ENCODE measurements around the gene DGAT2.

The DGAT2 gene

DNA sequence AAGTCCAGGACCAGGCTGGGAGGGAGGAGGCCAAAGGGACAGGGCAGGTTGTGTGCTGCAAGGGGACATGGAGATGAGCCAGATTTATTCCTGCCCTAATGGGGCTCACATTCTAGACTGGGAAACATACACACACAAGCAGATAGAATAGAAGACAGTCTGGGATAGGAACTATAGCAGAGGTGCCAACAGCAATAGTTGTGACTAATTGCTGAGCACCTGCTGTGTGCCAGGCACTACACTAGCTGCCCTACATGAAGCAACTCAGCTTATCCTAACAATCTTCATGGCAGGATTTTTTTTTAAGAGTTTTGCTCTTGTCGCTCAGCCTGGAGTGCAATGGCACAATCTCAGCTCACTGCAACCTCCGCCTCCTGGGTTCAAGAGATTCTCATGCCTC is 39.6 kb upstream of the DGAT2 start:
- Histone ChIP-seq H3K27ac (replicated peaks) (no peak overlapping the region), H3K4me3 (replicated peaks; ENCODE audit: insufficient read depth, low read length) (no peak overlapping the region), H3K27me3 (ENCODE audit: insufficient read depth, poor library complexity, severe bottlenecking) (no peaks in the 10 kb centered on the region)
- DNase-seq (ENCODE audit: low read depth in 1 of 2, low spot score in 1 of 2): no peak
- TF ChIP-seq GABPA (IDR thresholded peaks at IDR 0.05; ENCODE audit: low read depth) (no peak), POLR2AphosphoS5 (IDR thresholded peaks at IDR 0.05; ENCODE audit: low read depth) (no peak), SPI1 (IDR thresholded peaks at IDR 0.05; ENCODE audit: borderline replicate concordance, low read depth) (no peak)
- TF ChIP-seq, protein P1, sequence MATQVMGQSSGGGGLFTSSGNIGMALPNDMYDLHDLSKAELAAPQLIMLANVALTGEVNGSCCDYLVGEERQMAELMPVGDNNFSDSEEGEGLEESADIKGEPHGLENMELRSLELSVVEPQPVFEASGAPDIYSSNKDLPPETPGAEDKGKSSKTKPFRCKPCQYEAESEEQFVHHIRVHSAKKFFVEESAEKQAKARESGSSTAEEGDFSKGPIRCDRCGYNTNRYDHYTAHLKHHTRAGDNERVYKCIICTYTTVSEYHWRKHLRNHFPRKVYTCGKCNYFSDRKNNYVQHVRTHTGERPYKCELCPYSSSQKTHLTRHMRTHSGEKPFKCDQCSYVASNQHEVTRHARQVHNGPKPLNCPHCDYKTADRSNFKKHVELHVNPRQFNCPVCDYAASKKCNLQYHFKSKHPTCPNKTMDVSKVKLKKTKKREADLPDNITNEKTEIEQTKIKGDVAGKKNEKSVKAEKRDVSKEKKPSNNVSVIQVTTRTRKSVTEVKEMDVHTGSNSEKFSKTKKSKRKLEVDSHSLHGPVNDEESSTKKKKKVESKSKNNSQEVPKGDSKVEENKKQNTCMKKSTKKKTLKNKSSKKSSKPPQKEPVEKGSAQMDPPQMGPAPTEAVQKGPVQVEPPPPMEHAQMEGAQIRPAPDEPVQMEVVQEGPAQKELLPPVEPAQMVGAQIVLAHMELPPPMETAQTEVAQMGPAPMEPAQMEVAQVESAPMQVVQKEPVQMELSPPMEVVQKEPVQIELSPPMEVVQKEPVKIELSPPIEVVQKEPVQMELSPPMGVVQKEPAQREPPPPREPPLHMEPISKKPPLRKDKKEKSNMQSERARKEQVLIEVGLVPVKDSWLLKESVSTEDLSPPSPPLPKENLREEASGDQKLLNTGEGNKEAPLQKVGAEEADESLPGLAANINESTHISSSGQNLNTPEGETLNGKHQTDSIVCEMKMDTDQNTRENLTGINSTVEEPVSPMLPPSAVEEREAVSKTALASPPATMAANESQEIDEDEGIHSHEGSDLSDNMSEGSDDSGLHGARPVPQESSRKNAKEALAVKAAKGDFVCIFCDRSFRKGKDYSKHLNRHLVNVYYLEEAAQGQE (IDR thresholded peaks at IDR 0.05; ENCODE audit: insufficient replicate concordance, low read depth): no peak
- TF ChIP-seq, protein P2, sequence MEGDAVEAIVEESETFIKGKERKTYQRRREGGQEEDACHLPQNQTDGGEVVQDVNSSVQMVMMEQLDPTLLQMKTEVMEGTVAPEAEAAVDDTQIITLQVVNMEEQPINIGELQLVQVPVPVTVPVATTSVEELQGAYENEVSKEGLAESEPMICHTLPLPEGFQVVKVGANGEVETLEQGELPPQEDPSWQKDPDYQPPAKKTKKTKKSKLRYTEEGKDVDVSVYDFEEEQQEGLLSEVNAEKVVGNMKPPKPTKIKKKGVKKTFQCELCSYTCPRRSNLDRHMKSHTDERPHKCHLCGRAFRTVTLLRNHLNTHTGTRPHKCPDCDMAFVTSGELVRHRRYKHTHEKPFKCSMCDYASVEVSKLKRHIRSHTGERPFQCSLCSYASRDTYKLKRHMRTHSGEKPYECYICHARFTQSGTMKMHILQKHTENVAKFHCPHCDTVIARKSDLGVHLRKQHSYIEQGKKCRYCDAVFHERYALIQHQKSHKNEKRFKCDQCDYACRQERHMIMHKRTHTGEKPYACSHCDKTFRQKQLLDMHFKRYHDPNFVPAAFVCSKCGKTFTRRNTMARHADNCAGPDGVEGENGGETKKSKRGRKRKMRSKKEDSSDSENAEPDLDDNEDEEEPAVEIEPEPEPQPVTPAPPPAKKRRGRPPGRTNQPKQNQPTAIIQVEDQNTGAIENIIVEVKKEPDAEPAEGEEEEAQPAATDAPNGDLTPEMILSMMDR (IDR thresholded peaks at IDR 0.05; ENCODE audit: insufficient read depth, low read length): no peak

DNA sequence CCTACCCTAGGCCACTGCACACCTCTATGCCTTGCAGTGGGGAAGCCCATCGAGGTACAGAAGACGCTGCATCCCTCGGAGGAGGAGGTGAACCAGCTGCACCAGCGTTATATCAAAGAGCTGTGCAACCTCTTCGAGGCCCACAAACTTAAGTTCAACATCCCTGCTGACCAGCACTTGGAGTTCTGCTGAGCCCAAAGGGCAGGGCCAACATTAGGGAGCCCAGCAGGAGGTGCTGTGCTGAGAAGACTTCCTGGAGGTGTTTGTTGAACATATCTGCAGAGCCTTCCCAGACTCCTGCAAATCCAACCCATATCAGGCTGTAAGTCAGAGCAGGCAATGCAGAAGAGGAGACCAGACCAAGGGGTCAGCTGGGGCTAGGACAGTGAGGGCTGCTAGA is 37.5 kb upstream of the DGAT2 start:
- Histone ChIP-seq H3K4me3 (replicated peaks; ENCODE audit: insufficient read depth, low read length) (no peak overlapping the region), H3K27me3 (ENCODE audit: insufficient read depth, poor library complexity, severe bottlenecking) (no peaks in the 10 kb centered on the region), H3K27ac (replicated peaks) (no peak overlapping the region)
- DNase-seq (ENCODE audit: low read depth in 1 of 2, low spot score in 1 of 2): no peak
- TF ChIP-seq POLR2AphosphoS5 (IDR thresholded peaks at IDR 0.05; ENCODE audit: low read depth) (no peak), GABPA (IDR thresholded peaks at IDR 0.05; ENCODE audit: low read depth) (no peak), SPI1 (IDR thresholded peaks at IDR 0.05; ENCODE audit: borderline replicate concordance, low read depth) (no peak)
- TF ChIP-seq, protein P2 (IDR thresholded peaks at IDR 0.05; ENCODE audit: insufficient read depth, low read length): no peak
- TF ChIP-seq, protein P1 (IDR thresholded peaks at IDR 0.05; ENCODE audit: insufficient replicate concordance, low read depth): no peak

DNA sequence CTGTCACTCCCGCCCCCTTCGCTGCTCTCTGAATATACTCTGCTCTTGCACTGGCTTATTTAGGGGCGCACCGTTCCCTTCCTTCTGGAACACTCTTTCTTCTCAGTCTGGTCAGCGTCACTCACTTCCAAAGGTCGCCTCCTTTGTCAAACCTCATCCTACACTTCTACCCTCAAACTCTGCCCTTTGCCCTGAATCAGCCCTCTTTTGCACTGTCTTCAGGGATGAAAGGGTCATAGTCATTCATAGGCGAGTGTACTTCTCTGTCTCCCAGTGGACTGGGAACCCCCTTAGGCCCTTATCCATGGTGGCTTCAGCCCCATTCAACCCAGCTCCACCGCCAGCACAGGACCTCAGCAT is 35.5 kb upstream of the DGAT2 start:
- Histone ChIP-seq H3K4me3 (replicated peaks; ENCODE audit: insufficient read depth, low read length) (no peak overlapping the region), H3K27ac (replicated peaks) (no peak overlapping the region)
- TF ChIP-seq GABPA (IDR thresholded peaks at IDR 0.05; ENCODE audit: low read depth) (no peak), POLR2AphosphoS5 (IDR thresholded peaks at IDR 0.05; ENCODE audit: low read depth) (no peak), SPI1 (IDR thresholded peaks at IDR 0.05; ENCODE audit: borderline replicate concordance, low read depth) (no peak)
- TF ChIP-seq, protein P2 (IDR thresholded peaks at IDR 0.05; ENCODE audit: insufficient read depth, low read length): no peak
- TF ChIP-seq, protein P1 (IDR thresholded peaks at IDR 0.05; ENCODE audit: insufficient replicate concordance, low read depth): no peak

More for the DNA sequence above, 35.5 kb upstream of the DGAT2 start:
- no peaks in the 10 kb centered on the region for H3K27me3 ChIP-seq (ENCODE audit: insufficient read depth, poor library complexity, severe bottlenecking)
- DNase-seq (ENCODE audit: low read depth in 1 of 2, low spot score in 1 of 2): no peak

Measured in HL-60 (cell line).